ENCODE results near the gene SLIT1. TPM values are rescaled to one million over a fixed set of nuclear protein-coding genes. Genes with fewer than 3 reads are reported as not detected.

The SLIT1 gene
- total and polyA plus RNA-seq, 2 of the 8 experiments (the other 6 are each of a cell fraction or from before 2014, with no cell fraction given) = 0.70 to 0.88 TPM

- no peak overlapping the region for H2BK5ac ChIP-seq (ENCODE audit: low read depth, low read length)
- no peak overlapping the region for H3K9ac ChIP-seq (replicated peaks in 1 of 4; ENCODE audit: extremely low read depth in 1 of 4, low read depth in 3 of 4, low read length in 3 of 4)
- no peaks in the 10 kb centered on the region for H3K79me2 ChIP-seq (ENCODE audit: control insufficient read depth in 1 of 2, insufficient read depth in 2 of 2, low read length in 2 of 2)
- no peak overlapping the region for H2AK5ac ChIP-seq (ENCODE audit: low read depth, low read length)
- no peaks in the 10 kb centered on the region; the same call in 1 of the 2 replicates for H3K23me2 ChIP-seq (ENCODE audit: low read depth, low read length)
- H3K4me1 ChIP-seq (replicated peaks in 1 of 4; ENCODE audit: control insufficient read depth in 3 of 4, insufficient read depth in 4 of 4, low read length in 3 of 4) = peaks cover 0 to 2% (median 0%) of the 10 kb centered on the region in 4 experiments; a peak in 1 of 7 replicates
- TF ChIP-seq ASH2L (IDR thresholded peaks at IDR 0.05; ENCODE audit: low read length) = no peak
- no peak for TF ChIP-seq YY1 (IDR thresholded peaks at IDR 0.05; ENCODE audit: low read depth, low read length)
- TF ChIP-seq KDM5A (IDR thresholded peaks at IDR 0.05; ENCODE audit: low read length) = no peak
- TF ChIP-seq KDM1A (IDR thresholded peaks at IDR 0.05; ENCODE audit: borderline replicate concordance, low read length) = no peak
- TF ChIP-seq GABPA (IDR thresholded peaks at IDR 0.05; ENCODE audit: borderline replicate concordance, insufficient read depth, low read length) = no peak
- TF ChIP-seq SP1 (IDR thresholded peaks at IDR 0.05; ENCODE audit: low read depth, low read length) = no peak
- no peak for TF ChIP-seq FOSL1 (IDR thresholded peaks at IDR 0.05; ENCODE audit: insufficient read depth, low read depth, low read length)
- TF ChIP-seq PHF8 (conservative IDR thresholded peaks at IDR 0.05; ENCODE audit: low read depth, low read length) = no peak
- no peak overlapping the region for H3K4me3 ChIP-seq (ENCODE audit: extremely low read depth in 1 of 4, insufficient read depth in 2 of 4, low read depth in 3 of 4, low read length in 4 of 4)
- peaks cover 0 to 4% (median 1%) of the 10 kb centered on the region in 4 experiments; a peak in 1 of 7 replicates for H3K27me3 ChIP-seq (replicated peaks in 1 of 4; ENCODE audit: control insufficient read depth in 3 of 4, extremely low read depth in 1 of 4, insufficient read depth in 3 of 4, low read length in 3 of 4)
- no peak overlapping the region for H3K18ac ChIP-seq (ENCODE audit: extremely low read depth, low read length)
- H2BK20ac ChIP-seq (ENCODE audit: low read length) = no peak overlapping the region
- DNase-seq (ENCODE audit: low read depth in 1 of 2, low spot score in 2 of 2) (no peak), FAIRE-seq (no peak)
- H3K56ac ChIP-seq (replicated peaks; ENCODE audit: insufficient read length, low read depth, low read length) = no peak overlapping the region
- no peak overlapping the region for H2BK120ac ChIP-seq (replicated peaks; ENCODE audit: low read depth, low read length)
- H4K91ac ChIP-seq (replicated peaks; ENCODE audit: insufficient read length, low read length) = no peak overlapping the region
- H4K5ac ChIP-seq (ENCODE audit: insufficient read length, low read depth, low read length) = no peak overlapping the region
- H3K9me3 ChIP-seq (ENCODE audit: insufficient read depth in 2 of 2, low read depth in 1 of 2, low read length in 1 of 2) = no peaks in the 10 kb centered on the region
- ChIA-PET POLR2A (ENCODE audit: partially characterized antibody) (interaction anchor here (1.6 kb wide), 1 partner anchor 10 kb away, joined by 7 read pairs; no protein-coding TSS in a partner anchor), CTCF (ENCODE audit: partially characterized antibody) (interaction anchor here (0.6 to 20.0 kb wide), 12 partner anchors 8 to 121 kb away, joined by 3 to 320 read pairs (median 4); no protein-coding TSS in a partner anchor)
- H3K27ac ChIP-seq (ENCODE audit: low read depth, low read length) = no peak overlapping the region
- H2BK15ac ChIP-seq (ENCODE audit: low read length) = no peak overlapping the region
- no peaks in the 10 kb centered on the region for H3K36me3 ChIP-seq (ENCODE audit: control insufficient read depth in 2 of 4, insufficient read depth in 4 of 4, low read length in 3 of 4)
- no peak overlapping the region for H3K14ac ChIP-seq (ENCODE audit: insufficient read length)
- no peak overlapping the region for H3K23ac ChIP-seq (ENCODE audit: insufficient read length)
- no peak overlapping the region for H2BK12ac ChIP-seq (ENCODE audit: low read depth, low read length)
- no peak overlapping the region for H3K4ac ChIP-seq (replicated peaks; ENCODE audit: insufficient read length, low read depth, low read length)
- no peaks in the 10 kb centered on the region for H3K79me1 ChIP-seq (ENCODE audit: low read depth, low read length)
- no peak overlapping the region for H2AFZ ChIP-seq (ENCODE audit: low read length)
- H3K4me2 ChIP-seq (ENCODE audit: insufficient read depth in 1 of 2, low read depth in 2 of 2, low read length in 2 of 2) = no peak overlapping the region
- no peak overlapping the region for H4K8ac ChIP-seq (ENCODE audit: extremely low read depth, insufficient read depth, low read length)
- H4K20me1 ChIP-seq (replicated peaks in 1 of 2; ENCODE audit: control insufficient read depth in 1 of 2, insufficient read depth in 2 of 2, low read length in 2 of 2) = no peaks in the 10 kb centered on the region
Measured at GRCh38 chr10:97174941-97175340, 10.8 kb downstream of the SLIT1 start.

All from H1 (cell line).